HepG2 (cell line): ENCODE data around the gene EBLN2. TPM values are rescaled to one million over a fixed set of nuclear protein-coding genes. Genes with fewer than 3 reads are reported as not detected.

Experiments used
- ATAC-seq: fragments of 200-7000 bp; cut with Tn5 transposase; 3 replicates; pipeline ENCODE4 v1.9.1; 2020; ENCODE audit warnings: mild to moderate bottlenecking, moderate library complexity
- BruUV-seq: library from RNA; stranded (reverse); fragments of 400-500 nt; replicated peaks from 2 replicates; lab custom pipeline; 2021; lab: Mats Ljungman, UMichigan
- CTCF ChIA-PET: fragments of 300-600 bp; formaldehyde crosslinking; extraction: SDS; loops from one replicate; lab custom pipeline; 2021; ENCODE audit warnings: low total read pairs, inconsistent platforms, low intra/inter-chr PET ratio; lab: Yijun Ruan, JAX
- POLR2A ChIA-PET: fragments of 350-600 bp; sonication (Branson Sonifier 250); formaldehyde crosslinking; loops from one replicate; lab custom pipeline; 2020; ENCODE audit warnings: antibody characterized with exemption, inconsistent platforms; lab: Yijun Ruan, JAX
- DNase-seq: peaks from one replicate; pipeline ENCODE4 v3.0.0-alpha.2; 2015; ENCODE audit warnings: low spot score
- FAIRE-seq: peaks from 3 replicates; lab custom pipeline; 2011; peaks lifted over from hg19 to GRCh38; lab: Jason Lieb, UNC
- H2AFZ ChIP-seq: one replicate; pipeline ENCODE4 v1.6.1; 2011; ENCODE audit warnings: low read length, inconsistent platforms
- H3K27ac ChIP-seq: fragments of 300-600 bp; 3 replicates; pipeline ENCODE4 v1.8.0; 2011; ENCODE audit warnings: mixed run types, mild to moderate bottlenecking, mixed read lengths, low read length, inconsistent platforms; ENCODE audit not compliant: insufficient read depth; ENCODE audit errors: extremely low read length
- H3K27me3 ChIP-seq, 2 experiments: fragments of 200-600 bp in 1 of 2; 2 replicates in 1 of 2; 3 replicates in 1 of 2; pipeline versions ENCODE4 v1.6.0 to v1.8.0; 2011; ENCODE audit warnings: low read length in 2 of 2, mild to moderate bottlenecking in 2 of 2, moderate library complexity in 2 of 2, inconsistent platforms in 1 of 2; ENCODE audit not compliant: insufficient read depth in 2 of 2, control insufficient read depth in 1 of 2
- H3K36me3 ChIP-seq, 2 experiments: fragments of 200-600 bp in 1 of 2; replicated peaks in 1 of 2; 2 replicates in 1 of 2; 3 replicates in 1 of 2; pipeline versions ENCODE4 v1.5.1 to v1.8.0; 2011; ENCODE audit warnings: low read length in 2 of 2, inconsistent platforms in 1 of 2; ENCODE audit not compliant: insufficient read depth in 2 of 2, control insufficient read depth in 1 of 2
- H3K4me1 ChIP-seq: 2 replicates; pipeline ENCODE4 v1.5.1; 2012; ENCODE audit warnings: low read length, inconsistent platforms; ENCODE audit not compliant: insufficient read depth
- H3K4me2 ChIP-seq: 2 replicates; pipeline ENCODE4 v1.6.0; 2011; ENCODE audit warnings: low read depth, low read length, inconsistent platforms
- H3K4me3 ChIP-seq, 3 experiments: fragments of 200-600 bp in 1 of 3; sonication (generic), shearing (Covaris generic) in 1 of 3; replicated peaks in 1 of 3; 2 replicates each; pipeline ENCODE4 v1.5.1; 2011 to 2016; ENCODE audit warnings: low read length in 3 of 3, inconsistent platforms in 2 of 3, low read depth in 2 of 3, mild to moderate bottlenecking in 2 of 3, control low read depth in 1 of 3, mixed read lengths in 1 of 3; ENCODE audit not compliant: insufficient read depth in 1 of 3
- H3K79me2 ChIP-seq: one replicate; pipeline ENCODE4 v1.6.1; 2011; ENCODE audit warnings: low read length, inconsistent platforms; ENCODE audit not compliant: insufficient read depth
- H3K9ac ChIP-seq: 2 replicates; pipeline ENCODE4 v1.6.0; 2011; ENCODE audit warnings: mild to moderate bottlenecking, low read depth, low read length, inconsistent platforms; ENCODE audit not compliant: insufficient read depth
- H3K9me3 ChIP-seq: 2 replicates; pipeline ENCODE4 v1.5.1; 2012; ENCODE audit warnings: mild to moderate bottlenecking, low read length
- H4K20me1 ChIP-seq: 2 replicates; pipeline ENCODE4 v1.6.0; 2011; ENCODE audit warnings: inconsistent platforms, mild to moderate bottlenecking, low read length, moderate library complexity; ENCODE audit not compliant: insufficient read depth
- CEBPB ChIP-seq: IDR thresholded peaks from 2 replicates; pipeline ENCODE4 v1.6.1; 2011; ENCODE audit warnings: low read depth, low read length, improper control_type of control experiment, borderline replicate concordance
- CEBPG ChIP-seq: IDR thresholded peaks from 2 replicates; pipeline ENCODE4 v1.6.1; 2016
- KDM5B ChIP-seq: sonication (generic); formaldehyde crosslinking; IDR thresholded peaks from 2 replicates; pipeline ENCODE4 v1.4.0; 2020; ENCODE audit warnings: missing genetic modification reagents, mild to moderate bottlenecking, borderline replicate concordance
- ZMYM3 ChIP-seq: sonication (generic); formaldehyde crosslinking; IDR thresholded peaks from 2 replicates; pipeline ENCODE4 v1.5.1; 2020; ENCODE audit warnings: mild to moderate bottlenecking, missing genetic modification reagents
- ZNF800 ChIP-seq: sonication (generic); formaldehyde crosslinking; IDR thresholded peaks from 2 replicates; pipeline ENCODE4 v1.4.0; 2020; ENCODE audit warnings: missing genetic modification reagents
- WGBS: methylation state at CpG from one replicate; pipeline ENCODE4 v1.1.6; 2017; ENCODE audit warnings: low lambda C conversion rate; 5-methylcytosine and 5-hydroxymethylcytosine counted together
- in situ Hi-C: cut with HindIII; loops from 2 replicates; pipeline ENCODE4 v1.10.0; 2017; ENCODE audit warnings: low pct_unique_long_range_greater_than_20kb; ENCODE audit not compliant: extremely low pct_ligation_motif_present
- intact Hi-C: fragments of 100-400 bp; cut with micrococcal nuclease; formaldehyde crosslinking; loops from one replicate; pipeline ENCODE4 v1.10.0; 2022; ENCODE audit not compliant: unreplicated experiment
- polyA plus RNA-seq, 8 experiments: library from polyadenylated mRNA; depleted of rRNA in 3 of 8; stranded (reverse) in 7 of 8; unstranded in 1 of 8; fragments of >200 nt; fragmentation: Illumina TruSeq in 4 of 8; extraction: Trizol in 4 of 8; gene quantifications; 2 replicates each; pipeline versions ENCODE4 v1.2.1 to v1.2.3, GENCODE V29; 2011 to 2016; ENCODE audit warnings: low read depth in 4 of 8, missing spikeins in 1 of 8, mixed read lengths in 1 of 8; ENCODE audit not compliant: insufficient read depth in 1 of 8
- total RNA-seq, 5 experiments: library from RNA; depleted of rRNA; stranded (reverse); fragments of >200 nt; fragmentation: Illumina TruSeq; extraction: Trizol; gene quantifications; 2 replicates each; pipeline ENCODE4 v1.2.3, GENCODE V29; 2016; ENCODE audit warnings: low read depth in 1 of 5
- TF ChIP-seq, protein P1 (sequence below): sonication (generic); formaldehyde crosslinking; IDR thresholded peaks from 2 replicates; pipeline ENCODE4 v1.5.0; 2020; ENCODE audit warnings: mild to moderate bottlenecking, missing genetic modification reagents, moderate library complexity

Gene EBLN2
- total and polyA plus RNA-seq, 2 of the 13 experiments (the other 11 are each of a cell fraction or from before 2014, with no cell fraction given), result 3.3 to 8.3 TPM

GRCh38 chr3:73043414-73043813 lies 18.0 kb upstream of the EBLN2 start:
- H3K9ac ChIP-seq, result no peak overlapping the region
- peaks cover 2 to 8% of the 10 kb centered on the region in 2 experiments; a peak in 2 of 5 replicates for H3K36me3 ChIP-seq
- BruUV-seq, result no TSS peak
- FAIRE-seq (no peak), ATAC-seq (no peak), DNase-seq (no peak)
- H3K27me3 ChIP-seq, result no peaks in the 10 kb centered on the region
- no peak for TF ChIP-seq KDM5B (CRISPR knock-in tag)
- TF ChIP-seq ZMYM3 (CRISPR knock-in tag), result no peak
- intact Hi-C loops, result no loop called here
- no peak overlapping the region for H3K27ac ChIP-seq
- H4K20me1 ChIP-seq, result peaks cover 85% of the 10 kb centered on the region
- in situ Hi-C loops, result no loop called here
- H3K4me3 ChIP-seq, result no peak overlapping the region
- ChIA-PET CTCF (no interaction called here), POLR2A (no interaction called here)
- no peak overlapping the region for H3K4me2 ChIP-seq
- WGBS, result 94% methylated on average over 1 of the region's 1 CpG
- H3K9me3 ChIP-seq, result no peaks in the 10 kb centered on the region
- H3K79me2 ChIP-seq, result peaks cover 97% of the 10 kb centered on the region
- no peak overlapping the region for H2AFZ ChIP-seq
- H3K4me1 ChIP-seq, result peaks cover 74% of the 10 kb centered on the region

GRCh38 chr3:73045391-73045790 lies 16.1 kb upstream of the EBLN2 start:
- Histone ChIP-seq H3K27me3 (no peaks in the 10 kb centered on the region), H3K9ac (no peak overlapping the region), H3K36me3 (peaks cover 4 to 20% of the 10 kb centered on the region in 2 experiments; a peak in 4 of 5 replicates), H3K4me2 (no peak overlapping the region), H3K9me3 (no peaks in the 10 kb centered on the region), H3K79me2 (peaks cover 94% of the 10 kb centered on the region), H3K4me1 (peaks cover 54% of the 10 kb centered on the region), H3K4me3 (no peak overlapping the region), H3K27ac (no peak overlapping the region), H4K20me1 (peaks cover 75% of the 10 kb centered on the region), H2AFZ (no peak overlapping the region)
- FAIRE-seq (no peak), DNase-seq (no peak), ATAC-seq (no peak)
- in situ Hi-C loops, result no loop called here
- TF ChIP-seq CEBPB, result peak; percentile 41; the same call in 1 of the 2 replicates
- no peak for TF ChIP-seq ZNF800 (CRISPR knock-in tag)
- peak; percentile 40; the same call in 1 of the 2 replicates for TF ChIP-seq CEBPG (CRISPR knock-in tag)
- TF ChIP-seq, protein P1, sequence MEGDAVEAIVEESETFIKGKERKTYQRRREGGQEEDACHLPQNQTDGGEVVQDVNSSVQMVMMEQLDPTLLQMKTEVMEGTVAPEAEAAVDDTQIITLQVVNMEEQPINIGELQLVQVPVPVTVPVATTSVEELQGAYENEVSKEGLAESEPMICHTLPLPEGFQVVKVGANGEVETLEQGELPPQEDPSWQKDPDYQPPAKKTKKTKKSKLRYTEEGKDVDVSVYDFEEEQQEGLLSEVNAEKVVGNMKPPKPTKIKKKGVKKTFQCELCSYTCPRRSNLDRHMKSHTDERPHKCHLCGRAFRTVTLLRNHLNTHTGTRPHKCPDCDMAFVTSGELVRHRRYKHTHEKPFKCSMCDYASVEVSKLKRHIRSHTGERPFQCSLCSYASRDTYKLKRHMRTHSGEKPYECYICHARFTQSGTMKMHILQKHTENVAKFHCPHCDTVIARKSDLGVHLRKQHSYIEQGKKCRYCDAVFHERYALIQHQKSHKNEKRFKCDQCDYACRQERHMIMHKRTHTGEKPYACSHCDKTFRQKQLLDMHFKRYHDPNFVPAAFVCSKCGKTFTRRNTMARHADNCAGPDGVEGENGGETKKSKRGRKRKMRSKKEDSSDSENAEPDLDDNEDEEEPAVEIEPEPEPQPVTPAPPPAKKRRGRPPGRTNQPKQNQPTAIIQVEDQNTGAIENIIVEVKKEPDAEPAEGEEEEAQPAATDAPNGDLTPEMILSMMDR (CRISPR knock-in tag), result no peak
- POLR2A ChIA-PET, result no interaction called here
- intact Hi-C loops, result no loop called here
- BruUV-seq, result no TSS peak
- CTCF ChIA-PET, result no interaction called here
- 97% methylated on average over 6 of the region's 6 CpGs for WGBS
